ENCODE data around the gene LHX4.

Gene LHX4

GRCh38 chr1:180230791-180231505, 884 bp downstream of the LHX4 start:
- DNase-seq, result peak; percentile 90
- peak overlapping the region; percentile 11 for H3K9ac ChIP-seq (ENCODE audit: low read length)
- no peaks in the 10 kb centered on the region for H3K79me1 ChIP-seq (ENCODE audit: low read length)
- peak overlapping the region; percentile 76 for H3K4me2 ChIP-seq (ENCODE audit: low read length)
- no peak overlapping the region for H3K27ac ChIP-seq (ENCODE audit: low read depth, low read length)
- H3K18ac ChIP-seq (ENCODE audit: low read length), result no peak overlapping the region
- H3K4me1 ChIP-seq (ENCODE audit: control insufficient read depth, low read depth, low read length), result no peaks in the 10 kb centered on the region
- H3K4ac ChIP-seq (ENCODE audit: low read depth, low read length), result no peak overlapping the region
- H3K23ac ChIP-seq (ENCODE audit: low read length), result no peak overlapping the region
- no peaks in the 10 kb centered on the region for H3K36me3 ChIP-seq (ENCODE audit: control insufficient read depth, insufficient read depth, low read length)
- WGBS (ENCODE audit: extremely low coverage, insufficient coverage, low lambda C conversion rate), result no CpG with 5 or more reads among the region's 65 CpGs
- no peak overlapping the region for H2BK15ac ChIP-seq (replicated peaks; ENCODE audit: low read depth)
- H2BK120ac ChIP-seq (ENCODE audit: low read depth, low read length), result no peak overlapping the region
- H4K5ac ChIP-seq (ENCODE audit: low read length), result no peak overlapping the region
- no peak overlapping the region for H2BK5ac ChIP-seq (ENCODE audit: low read length)
- H3K79me2 ChIP-seq (ENCODE audit: control insufficient read depth, insufficient read depth, low read length), result no peaks in the 10 kb centered on the region
- no peak overlapping the region for H2AK5ac ChIP-seq (ENCODE audit: low read length)
- no peak overlapping the region for H4K8ac ChIP-seq (ENCODE audit: low read depth, low read length)
- H3K27me3 ChIP-seq (ENCODE audit: insufficient read depth, low read length, poor library complexity), result peaks cover 58% of the 10 kb centered on the region
- H3K56ac ChIP-seq (ENCODE audit: low read length), result peak overlapping the region; percentile 5
- no peak overlapping the region for H3K4me3 ChIP-seq (ENCODE audit: low read length)

DNA sequence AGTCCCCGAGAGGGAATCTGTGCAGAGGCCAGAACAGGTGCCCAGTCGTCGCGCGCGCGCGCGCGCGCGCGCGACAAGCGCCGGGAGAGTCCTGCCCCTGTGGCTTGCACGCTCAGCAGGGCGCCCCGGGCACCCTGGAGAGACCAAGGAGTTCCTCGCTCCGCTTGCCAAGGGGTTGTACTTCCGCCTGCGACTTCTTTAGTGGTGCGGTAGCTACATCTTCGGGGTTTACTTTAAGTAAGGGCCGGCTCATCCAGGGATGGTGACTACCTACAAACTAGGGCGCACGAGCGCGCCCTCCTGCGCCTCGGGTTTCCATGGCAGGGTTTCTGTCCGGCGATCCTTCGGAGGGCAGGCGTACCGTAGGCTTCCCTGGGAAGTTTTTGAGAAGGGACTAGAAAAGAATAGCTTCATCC, 1.4 kb downstream of the LHX4 start:
- H3K9ac ChIP-seq (ENCODE audit: low read length), result no peak overlapping the region
- no peak overlapping the region for H4K5ac ChIP-seq (ENCODE audit: low read length)
- H3K36me3 ChIP-seq (ENCODE audit: control insufficient read depth, insufficient read depth, low read length), result no peaks in the 10 kb centered on the region
- no peaks in the 10 kb centered on the region for H3K79me2 ChIP-seq (ENCODE audit: control insufficient read depth, insufficient read depth, low read length)
- peaks cover 64% of the 10 kb centered on the region for H3K27me3 ChIP-seq (ENCODE audit: insufficient read depth, low read length, poor library complexity)
- H3K56ac ChIP-seq (ENCODE audit: low read length), result no peak overlapping the region
- no CpG with 5 or more reads among the region's 37 CpGs for whole genome bisulfite sequencing (ENCODE audit: extremely low coverage, insufficient coverage, low lambda C conversion rate)
- H3K4me3 ChIP-seq (ENCODE audit: low read length), result no peak overlapping the region
- H2BK15ac ChIP-seq (replicated peaks; ENCODE audit: low read depth), result no peak overlapping the region
- no peak overlapping the region for H3K23ac ChIP-seq (ENCODE audit: low read length)
- no peak overlapping the region for H2BK5ac ChIP-seq (ENCODE audit: low read length)
- no peak overlapping the region for H2AK5ac ChIP-seq (ENCODE audit: low read length)
- no peak overlapping the region for H2BK120ac ChIP-seq (ENCODE audit: low read depth, low read length)
- H4K8ac ChIP-seq (ENCODE audit: low read depth, low read length), result no peak overlapping the region
- no peak overlapping the region for H3K18ac ChIP-seq (ENCODE audit: low read length)
- H3K4me2 ChIP-seq (ENCODE audit: low read length), result peak overlapping the region; percentile 76
- H3K27ac ChIP-seq (ENCODE audit: low read depth, low read length), result no peak overlapping the region
- DNase-seq, result peak; percentile 74
- no peaks in the 10 kb centered on the region for H3K4me1 ChIP-seq (ENCODE audit: control insufficient read depth, low read depth, low read length)
- H3K4ac ChIP-seq (ENCODE audit: low read depth, low read length), result no peak overlapping the region
- H3K79me1 ChIP-seq (ENCODE audit: low read length), result no peaks in the 10 kb centered on the region

DNA sequence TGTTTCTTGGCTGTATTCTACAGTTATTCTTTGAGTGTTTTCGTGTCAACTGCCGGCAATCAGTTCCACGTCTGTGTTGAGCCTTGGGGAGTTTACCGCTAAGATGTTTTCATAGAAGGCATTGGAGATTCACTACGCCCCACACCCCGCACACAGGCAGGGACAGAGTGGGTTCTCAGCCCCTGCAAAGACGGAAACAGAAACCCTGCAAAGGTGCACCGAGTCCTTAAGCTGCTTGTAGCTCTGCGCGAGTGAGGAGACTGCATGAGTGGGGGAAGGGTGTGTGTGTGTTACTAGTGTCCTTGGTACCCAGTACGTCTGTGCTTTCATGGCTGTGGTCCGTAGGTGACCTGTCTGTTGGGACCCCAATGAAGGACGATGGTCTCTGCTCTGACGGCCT, 1.9 kb downstream of the LHX4 start:
- Histone ChIP-seq H3K36me3 (ENCODE audit: control insufficient read depth, insufficient read depth, low read length) (no peaks in the 10 kb centered on the region), H3K4me3 (ENCODE audit: low read length) (no peak overlapping the region), H2BK15ac (replicated peaks; ENCODE audit: low read depth) (no peak overlapping the region), H3K18ac (ENCODE audit: low read length) (no peak overlapping the region), H3K23ac (ENCODE audit: low read length) (no peak overlapping the region), H2BK5ac (ENCODE audit: low read length) (no peak overlapping the region), H4K5ac (ENCODE audit: low read length) (no peak overlapping the region), H3K27me3 (ENCODE audit: insufficient read depth, low read length, poor library complexity) (peaks cover 66% of the 10 kb centered on the region), H4K8ac (ENCODE audit: low read depth, low read length) (no peak overlapping the region), H3K4me2 (ENCODE audit: low read length) (no peak overlapping the region), H3K4ac (ENCODE audit: low read depth, low read length) (no peak overlapping the region), H3K79me2 (ENCODE audit: control insufficient read depth, insufficient read depth, low read length) (no peaks in the 10 kb centered on the region), H3K9ac (ENCODE audit: low read length) (no peak overlapping the region), H3K56ac (ENCODE audit: low read length) (no peak overlapping the region), H3K4me1 (ENCODE audit: control insufficient read depth, low read depth, low read length) (no peaks in the 10 kb centered on the region), H3K79me1 (ENCODE audit: low read length) (no peaks in the 10 kb centered on the region), H2BK120ac (ENCODE audit: low read depth, low read length) (no peak overlapping the region), H3K27ac (ENCODE audit: low read depth, low read length) (no peak overlapping the region), H2AK5ac (ENCODE audit: low read length) (no peak overlapping the region)
- no peak for DNase-seq
- WGBS (ENCODE audit: extremely low coverage, insufficient coverage, low lambda C conversion rate), result no CpG with 5 or more reads among the region's 14 CpGs

GRCh38 chr1:180232521-180233043, 2.5 kb downstream of the LHX4 start:
- Histone ChIP-seq H3K18ac (ENCODE audit: low read length) (no peak overlapping the region), H3K4me2 (ENCODE audit: low read length) (no peak overlapping the region), H3K79me1 (ENCODE audit: low read length) (no peaks in the 10 kb centered on the region), H3K4ac (ENCODE audit: low read depth, low read length) (no peak overlapping the region), H2BK15ac (replicated peaks; ENCODE audit: low read depth) (no peak overlapping the region), H3K23ac (ENCODE audit: low read length) (no peak overlapping the region), H3K9ac (ENCODE audit: low read length) (no peak overlapping the region), H3K56ac (ENCODE audit: low read length) (no peak overlapping the region), H3K4me1 (ENCODE audit: control insufficient read depth, low read depth, low read length) (no peaks in the 10 kb centered on the region), H3K27me3 (ENCODE audit: insufficient read depth, low read length, poor library complexity) (peaks cover 73% of the 10 kb centered on the region), H3K4me3 (ENCODE audit: low read length) (no peak overlapping the region), H2BK120ac (ENCODE audit: low read depth, low read length) (no peak overlapping the region), H4K5ac (ENCODE audit: low read length) (no peak overlapping the region), H3K36me3 (ENCODE audit: control insufficient read depth, insufficient read depth, low read length) (no peaks in the 10 kb centered on the region), H3K27ac (ENCODE audit: low read depth, low read length) (no peak overlapping the region), H2AK5ac (ENCODE audit: low read length) (no peak overlapping the region), H4K8ac (ENCODE audit: low read depth, low read length) (no peak overlapping the region), H3K79me2 (ENCODE audit: control insufficient read depth, insufficient read depth, low read length) (no peaks in the 10 kb centered on the region), H2BK5ac (ENCODE audit: low read length) (no peak overlapping the region)
- WGBS (ENCODE audit: extremely low coverage, insufficient coverage, low lambda C conversion rate), result no CpG with 5 or more reads among the region's 11 CpGs
- DNase-seq, result peak; percentile 19

DNA sequence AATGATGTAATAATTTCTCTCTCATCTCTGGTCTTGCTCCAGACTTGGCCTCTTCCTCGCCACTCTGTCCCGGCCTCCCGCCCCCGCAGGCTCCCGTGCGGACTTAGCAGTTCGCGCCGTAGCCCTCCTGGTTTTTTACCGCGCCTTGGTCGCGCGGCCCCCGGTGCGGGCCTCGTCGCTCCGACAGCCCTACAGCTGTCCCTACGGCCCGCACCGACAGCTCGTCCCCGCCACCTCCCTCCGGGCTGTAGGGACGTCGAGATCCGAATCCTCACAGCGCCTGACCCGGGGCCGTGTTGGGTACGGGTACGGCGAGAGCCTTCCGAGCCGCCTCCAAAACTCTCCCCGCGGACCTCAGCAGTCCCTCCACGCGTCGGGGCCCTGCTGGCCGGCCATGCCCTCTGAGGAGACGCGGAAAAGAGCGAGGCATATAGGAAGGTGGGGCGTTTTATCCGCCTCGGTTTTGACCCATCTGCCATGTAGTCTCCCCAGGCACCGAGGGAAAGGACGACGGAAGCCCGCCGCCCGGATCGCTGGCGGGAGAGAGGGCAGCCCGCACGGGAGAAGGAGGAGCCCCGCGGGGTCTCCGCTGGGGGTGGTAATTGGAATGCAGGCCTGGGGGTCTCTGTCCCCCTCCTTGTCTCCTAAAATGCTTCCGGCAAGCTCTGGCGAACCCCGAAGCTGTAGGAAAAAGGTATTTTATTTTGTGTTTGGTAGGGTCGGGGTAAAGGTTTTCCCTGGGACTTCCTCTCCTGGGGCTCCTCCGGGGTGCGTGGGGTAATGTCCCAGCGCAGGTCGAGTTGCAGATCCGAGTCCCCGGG, 3.3 kb downstream of the LHX4 start:
- H3K79me1 ChIP-seq (ENCODE audit: low read length), result no peaks in the 10 kb centered on the region

More for the DNA sequence above, 3.3 kb downstream of the LHX4 start:
- Histone ChIP-seq H3K27ac (ENCODE audit: low read depth, low read length) (no peak overlapping the region), H3K4me2 (ENCODE audit: low read length) (no peak overlapping the region), H2BK120ac (ENCODE audit: low read depth, low read length) (no peak overlapping the region), H3K23ac (ENCODE audit: low read length) (no peak overlapping the region), H3K9ac (ENCODE audit: low read length) (no peak overlapping the region), H3K36me3 (ENCODE audit: control insufficient read depth, insufficient read depth, low read length) (no peaks in the 10 kb centered on the region), H4K8ac (ENCODE audit: low read depth, low read length) (no peak overlapping the region), H3K27me3 (ENCODE audit: insufficient read depth, low read length, poor library complexity) (peaks cover 72% of the 10 kb centered on the region), H3K4me3 (ENCODE audit: low read length) (no peak overlapping the region), H4K5ac (ENCODE audit: low read length) (no peak overlapping the region), H2BK15ac (replicated peaks; ENCODE audit: low read depth) (no peak overlapping the region), H3K79me2 (ENCODE audit: control insufficient read depth, insufficient read depth, low read length) (no peaks in the 10 kb centered on the region), H3K4me1 (ENCODE audit: control insufficient read depth, low read depth, low read length) (no peaks in the 10 kb centered on the region), H3K18ac (ENCODE audit: low read length) (no peak overlapping the region), H2AK5ac (ENCODE audit: low read length) (no peak overlapping the region), H3K4ac (ENCODE audit: low read depth, low read length) (no peak overlapping the region), H3K56ac (ENCODE audit: low read length) (no peak overlapping the region), H2BK5ac (ENCODE audit: low read length) (no peak overlapping the region)
- WGBS (ENCODE audit: extremely low coverage, insufficient coverage, low lambda C conversion rate), result no CpG with 5 or more reads among the region's 71 CpGs
- DNase-seq, result no peak

All from mesendoderm (in vitro differentiated cells).